A673 (cell line): ENCODE results near the gene SARS1. TPM values are rescaled to one million over a fixed set of nuclear protein-coding genes. Genes with fewer than 3 reads are reported as not detected.

Experiments
- BruUV-seq: library from RNA; stranded (reverse); fragments of 400-500 nt; replicated peaks from 2 replicates; lab custom pipeline; 2021; lab: Mats Ljungman, UMichigan
- CTCF ChIA-PET: fragments of 300-600 bp; sonication (Branson Sonifier 250); formaldehyde crosslinking; loops from one replicate; lab custom pipeline; 2022; ENCODE audit warnings: antibody characterized with exemption; lab: Charles Lee
- POLR2A ChIA-PET: fragments of 300-600 bp; sonication (Branson Sonifier 250); formaldehyde crosslinking; loops from one replicate; lab custom pipeline; 2022; ENCODE audit warnings: antibody characterized with exemption; ENCODE audit not compliant: low non-redundant PET; lab: Charles Lee
- DNase-seq: peaks from one replicate; pipeline ENCODE4 v3.0.0-alpha.2; 2015; ENCODE audit warnings: low spot score
- H3K27ac ChIP-seq: fragments of 200-600 bp; sonication (generic); 2 replicates; pipeline ENCODE4 v1.5.1; 2016; ENCODE audit warnings: mixed run types, low read depth, mild to moderate bottlenecking, mixed read lengths, antibody characterized with exemption, low read length; ENCODE audit not compliant: poor library complexity, severe bottlenecking
- H3K27me3 ChIP-seq: fragments of 200-600 bp; sonication (generic); replicated peaks from 2 replicates; pipeline ENCODE4 v1.6.1; 2017; ENCODE audit warnings: mixed run types, low read depth, mild to moderate bottlenecking, mixed read lengths, antibody characterized with exemption, low read length; ENCODE audit not compliant: insufficient read depth, poor library complexity
- H3K36me3 ChIP-seq: fragments of 200-600 bp; sonication (generic); 2 replicates; pipeline ENCODE4 v1.6.1; 2016; ENCODE audit warnings: mixed run types, mild to moderate bottlenecking, mixed read lengths, antibody characterized with exemption, low read length; ENCODE audit not compliant: insufficient read depth, poor library complexity, severe bottlenecking
- H3K4me1 ChIP-seq: fragments of 200-600 bp; sonication (generic); 2 replicates; pipeline ENCODE4 v1.6.1; 2017; ENCODE audit warnings: mixed run types, mild to moderate bottlenecking, mixed read lengths, antibody characterized with exemption, low read length; ENCODE audit not compliant: insufficient read depth, poor library complexity, severe bottlenecking
- H3K4me3 ChIP-seq: fragments of 200-600 bp; sonication (generic); 2 replicates; pipeline ENCODE4 v1.5.1; 2016; ENCODE audit warnings: low read depth, mixed run types, mild to moderate bottlenecking, mixed read lengths, low read length; ENCODE audit not compliant: poor library complexity, severe bottlenecking
- H3K9me3 ChIP-seq: fragments of 200-600 bp; sonication (generic); 2 replicates; pipeline ENCODE4 v1.6.1; 2016; ENCODE audit warnings: mixed run types, low read depth, mild to moderate bottlenecking, mixed read lengths, antibody characterized with exemption, low read length; ENCODE audit not compliant: poor library complexity, severe bottlenecking
- CTCF ChIP-seq: fragments of 300-800, 200-600 bp; sonication (generic); conservative IDR thresholded peaks from 2 replicates; pipeline ENCODE4 v1.5.1; 2017; ENCODE audit warnings: low read depth, mild to moderate bottlenecking, antibody characterized with exemption, low read length, moderate library complexity, mixed read lengths
- EZH2 ChIP-seq: fragments of 200-600 bp; sonication (generic); IDR thresholded peaks from 2 replicates; pipeline ENCODE4 v1.6.1; 2017; ENCODE audit warnings: borderline replicate concordance, low read depth, mild to moderate bottlenecking, mixed read lengths, antibody characterized with exemption, low read length; ENCODE audit not compliant: poor library complexity, severe bottlenecking
- intact Hi-C: fragments of 100-400 bp; cut with micrococcal nuclease; formaldehyde crosslinking; loops from one replicate; pipeline ENCODE4 v1.10.0; 2022; ENCODE audit not compliant: unreplicated experiment
- total RNA-seq: library from RNA; stranded (reverse); gene quantifications from 2 replicates; pipeline ENCODE4 v1.2.3, GENCODE V29; 2021

SARS1 gene
- total RNA-seq, 1 experiment from 2014 or later = 259 TPM

DNA sequence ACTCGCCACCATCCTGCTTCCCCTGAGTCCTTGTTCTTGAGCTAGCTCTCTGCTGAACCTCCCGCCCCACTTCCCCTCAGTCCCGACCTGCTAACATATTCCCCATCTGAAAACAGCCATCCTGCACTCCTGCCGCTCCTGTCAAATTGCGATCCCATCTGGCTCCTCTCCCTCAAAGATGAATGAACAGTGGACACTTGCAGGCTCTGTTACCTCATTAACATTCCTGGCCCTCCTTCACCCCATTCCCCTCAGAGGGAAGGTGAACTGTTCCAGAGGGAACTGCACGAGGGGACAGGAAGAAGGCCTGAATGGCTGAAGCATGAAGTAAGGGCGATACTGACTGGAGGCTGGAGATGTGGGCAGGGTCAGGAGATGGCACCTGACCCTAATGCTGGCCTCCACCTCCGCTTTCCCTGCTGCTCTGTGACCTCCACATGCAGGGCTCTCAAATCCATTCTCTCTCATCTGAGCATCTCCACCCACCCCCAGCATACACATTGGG is 28.2 kb downstream of the SARS1 start:
- POLR2A ChIA-PET = interaction anchor here (0.7 kb wide), 2 partner anchors 178 to 709 kb away, joined by 6 to 9 read pairs; no protein-coding TSS in a partner anchor
- no peak for TF ChIP-seq CTCF
- TF ChIP-seq EZH2 = no peak
- intact Hi-C loops = no loop called here
- Histone ChIP-seq H3K27ac (no peak overlapping the region), H3K36me3 (peaks cover 23% of the 10 kb centered on the region), H3K9me3 (no peaks in the 10 kb centered on the region), H3K27me3 (no peaks in the 10 kb centered on the region), H3K4me3 (no peak overlapping the region), H3K4me1 (peaks cover 26% of the 10 kb centered on the region)
- no peak for DNase-seq
- no TSS peak for BruUV-seq
- CTCF ChIA-PET = no interaction called here

DNA sequence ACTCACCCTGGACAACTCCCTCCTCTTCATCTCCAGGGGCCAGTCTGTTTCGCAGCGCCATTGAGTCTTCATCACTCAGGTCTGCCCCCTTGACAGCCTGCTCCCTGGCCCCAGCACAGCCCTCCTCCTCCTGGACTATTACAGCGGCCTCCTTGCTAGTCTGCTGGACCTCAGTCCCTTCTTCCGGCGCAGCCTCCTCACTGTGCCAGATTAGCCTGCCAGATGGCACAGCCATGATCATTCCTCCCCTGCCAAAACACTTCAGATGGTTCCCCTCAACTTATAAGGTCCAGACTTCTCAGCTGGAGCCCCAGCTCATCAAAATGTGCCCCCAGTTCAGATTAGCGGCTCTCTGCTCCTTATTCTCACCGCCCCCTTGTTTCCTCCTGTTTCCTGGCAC is 28.7 kb downstream of the SARS1 start:
- Histone ChIP-seq H3K27me3 (no peaks in the 10 kb centered on the region), H3K36me3 (peaks cover 18% of the 10 kb centered on the region), H3K4me1 (peaks cover 26% of the 10 kb centered on the region), H3K27ac (no peak overlapping the region), H3K4me3 (no peak overlapping the region), H3K9me3 (no peaks in the 10 kb centered on the region)
- no TSS peak for BruUV-seq
- no peak for DNase-seq
- ChIA-PET POLR2A (no interaction called here), CTCF (no interaction called here)
- intact Hi-C loops = no loop called here
- TF ChIP-seq EZH2 (no peak), CTCF (no peak)

DNA sequence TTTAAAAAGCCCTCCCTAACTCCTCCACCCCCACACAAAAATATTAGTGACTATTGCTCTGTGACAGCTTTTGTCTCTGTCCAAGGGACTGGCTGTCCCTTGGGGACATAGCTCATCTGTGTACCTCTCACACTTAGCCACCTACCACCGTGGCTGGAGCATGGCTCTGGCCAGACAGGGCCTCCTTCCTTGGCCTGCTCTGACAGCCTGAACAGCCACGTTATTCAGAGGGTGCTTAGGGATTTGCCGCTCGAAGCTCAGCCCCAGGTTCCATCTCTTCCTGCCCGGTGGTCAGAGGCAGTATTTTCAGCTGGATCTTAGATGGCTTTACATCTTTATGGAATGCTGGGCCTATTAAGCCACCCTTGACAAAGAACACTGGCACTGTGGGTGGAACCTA is 29.5 kb downstream of the SARS1 start:
- no TSS peak for BruUV-seq
- H3K4me3 ChIP-seq = no peak overlapping the region
- TF ChIP-seq CTCF (no peak), EZH2 (no peak)
- no peak overlapping the region for H3K27ac ChIP-seq
- DNase-seq = no peak
- H3K4me1 ChIP-seq = peaks cover 26% of the 10 kb centered on the region
- H3K27me3 ChIP-seq = no peaks in the 10 kb centered on the region
- ChIA-PET POLR2A (no interaction called here), CTCF (no interaction called here)
- no peaks in the 10 kb centered on the region for H3K9me3 ChIP-seq
- intact Hi-C loops = no loop called here
- peaks cover 10% of the 10 kb centered on the region for H3K36me3 ChIP-seq
